ENCODE results near the gene SPATS2L.

SPATS2L gene

GRCh38 chr2:200351815-200352214 is 45.3 kb downstream of the SPATS2L start:
- no peak for DNase-seq (ENCODE audit: low read depth)

DNA sequence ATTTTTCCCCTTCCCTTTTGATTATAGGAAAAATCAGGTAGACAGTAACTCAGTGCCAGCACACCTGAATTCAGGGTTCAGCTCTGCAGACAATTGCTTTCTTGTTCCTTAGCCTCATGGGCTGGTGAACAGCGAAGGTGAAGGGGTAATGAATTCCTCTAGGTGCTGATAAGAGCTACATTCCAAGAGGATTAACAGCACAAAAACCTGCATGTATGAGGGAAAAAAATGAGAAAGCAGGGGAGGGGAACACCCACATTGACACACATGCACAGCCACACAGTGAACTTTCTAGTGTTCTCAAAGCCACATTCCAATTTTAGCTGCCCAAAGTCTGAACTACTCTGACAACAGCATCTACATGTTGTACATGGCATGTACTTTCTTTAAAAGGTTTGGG is 46.1 kb downstream of the SPATS2L start:
- peak; percentile 64 for DNase-seq (ENCODE audit: low read depth)

GRCh38 chr2:200353120-200353519 is 46.6 kb downstream of the SPATS2L start:
- DNase-seq (ENCODE audit: low read depth): peak; percentile 48

DNA sequence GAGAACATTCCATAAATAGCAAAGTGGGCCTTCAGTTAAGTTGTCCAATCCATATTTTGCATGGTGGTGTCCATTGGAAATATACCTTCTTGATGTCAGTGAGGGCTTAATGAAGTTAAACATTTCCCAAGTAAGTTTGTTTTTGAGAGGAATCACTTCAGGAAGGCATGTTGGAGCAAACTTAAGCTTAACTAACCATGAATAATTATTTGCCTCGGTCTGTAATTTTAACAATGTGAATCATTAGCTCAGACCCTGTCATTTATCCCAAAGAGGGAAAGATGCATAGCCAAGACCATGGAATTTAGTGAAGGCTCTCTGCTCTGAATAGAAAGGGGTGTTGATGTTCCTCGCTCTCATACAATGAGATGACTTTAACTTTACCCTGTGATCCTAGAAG is 47.4 kb downstream of the SPATS2L start:
- DNase-seq (ENCODE audit: low read depth): no peak

- no peak for DNase-seq (ENCODE audit: low read depth)
Observed at GRCh38 chr2:200354833-200355751, 48.6 kb downstream of the SPATS2L start.

GRCh38 chr2:200356321-200356720 is 49.8 kb downstream of the SPATS2L start:
- DNase-seq (ENCODE audit: low read depth): no peak

DNA sequence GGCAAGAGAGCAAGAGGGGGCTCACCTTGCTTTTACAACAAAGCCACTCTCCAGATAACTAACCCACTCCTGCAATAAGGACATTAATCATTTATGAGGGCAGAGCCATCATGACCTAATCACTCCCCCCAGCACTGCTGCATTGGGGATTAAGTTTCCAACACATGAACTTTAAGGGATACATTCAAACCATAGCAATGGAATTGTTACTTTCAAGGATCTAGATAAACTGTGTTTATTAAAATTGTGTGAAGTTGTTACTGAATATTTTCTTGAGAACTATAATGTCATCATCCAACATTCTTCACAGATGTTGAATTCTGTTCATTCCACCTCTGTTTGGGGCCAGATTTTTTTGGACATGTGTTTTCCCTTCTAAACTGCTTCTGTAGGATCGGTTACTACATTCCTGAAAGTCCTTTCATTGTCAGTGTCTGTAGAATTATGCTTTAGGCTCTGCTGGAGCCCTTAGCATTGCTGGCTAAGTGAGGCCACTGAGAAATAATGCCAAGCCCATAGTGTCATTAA is 50.4 kb downstream of the SPATS2L start:
- DNase-seq (ENCODE audit: low read depth): peak; percentile 94

- DNase-seq (ENCODE audit: low read depth): peak; percentile 48
Observed at GRCh38 chr2:200357845-200358244, 51.4 kb downstream of the SPATS2L start.

DNA sequence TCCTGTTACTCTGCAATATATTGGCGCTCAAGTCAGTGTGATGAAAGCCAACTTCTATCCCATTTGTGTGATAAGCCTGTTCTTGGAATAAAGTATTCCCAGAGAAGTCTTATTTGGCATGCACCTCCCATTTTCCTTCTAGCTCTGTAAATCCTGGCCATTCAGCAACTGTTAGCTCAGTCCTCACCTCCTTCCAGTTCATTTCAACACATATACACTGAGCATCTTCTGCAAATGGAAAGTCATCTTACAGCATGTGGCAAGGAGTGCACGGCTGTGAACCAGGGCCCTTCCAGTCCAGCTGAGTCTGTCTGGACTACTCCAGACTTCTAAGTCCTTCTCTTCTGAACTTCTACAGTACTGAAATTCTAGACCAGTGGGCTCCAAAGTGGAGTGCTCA is 53.1 kb downstream of the SPATS2L start:
- DNase-seq (ENCODE audit: low read depth): no peak

GRCh38 chr2:200360364-200360763 is 53.9 kb downstream of the SPATS2L start:
- no peak for DNase-seq (ENCODE audit: low read depth)

GRCh38 chr2:200362202-200362917 is 55.9 kb downstream of the SPATS2L start:
- no peak for DNase-seq (ENCODE audit: low read depth)

GRCh38 chr2:200363279-200363678 is 56.8 kb downstream of the SPATS2L start:
- DNase-seq (ENCODE audit: low read depth): no peak

- DNase-seq (ENCODE audit: low read depth): no peak
Observed at GRCh38 chr2:200364142-200364541, 57.6 kb downstream of the SPATS2L start.

- no peak for DNase-seq (ENCODE audit: low read depth)
Observed at GRCh38 chr2:200364620-200365019, 58.1 kb downstream of the SPATS2L start.

- no peak for DNase-seq (ENCODE audit: low read depth)
Observed at GRCh38 chr2:200365209-200365608, 58.7 kb downstream of the SPATS2L start.

DNA sequence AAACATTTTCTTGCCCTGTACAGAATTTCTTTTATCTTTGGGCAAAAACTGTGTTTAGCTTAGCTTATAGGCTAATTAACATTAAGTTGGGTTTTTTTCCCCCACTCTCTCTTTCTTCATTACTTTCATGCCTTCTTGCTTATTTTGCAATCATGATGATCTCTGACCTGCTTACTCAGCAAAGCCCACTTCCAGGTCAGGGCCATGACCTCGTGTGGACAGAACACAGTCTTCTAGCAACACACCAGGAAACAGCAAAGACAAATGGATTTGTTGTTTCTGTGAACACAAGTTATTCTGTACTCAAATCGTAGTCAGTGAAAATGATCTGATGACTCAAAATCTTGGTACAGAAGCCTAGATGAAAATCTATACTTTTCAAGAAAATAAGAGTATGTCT is 60.7 kb downstream of the SPATS2L start:
- DNase-seq (ENCODE audit: low read depth): no peak

DNA sequence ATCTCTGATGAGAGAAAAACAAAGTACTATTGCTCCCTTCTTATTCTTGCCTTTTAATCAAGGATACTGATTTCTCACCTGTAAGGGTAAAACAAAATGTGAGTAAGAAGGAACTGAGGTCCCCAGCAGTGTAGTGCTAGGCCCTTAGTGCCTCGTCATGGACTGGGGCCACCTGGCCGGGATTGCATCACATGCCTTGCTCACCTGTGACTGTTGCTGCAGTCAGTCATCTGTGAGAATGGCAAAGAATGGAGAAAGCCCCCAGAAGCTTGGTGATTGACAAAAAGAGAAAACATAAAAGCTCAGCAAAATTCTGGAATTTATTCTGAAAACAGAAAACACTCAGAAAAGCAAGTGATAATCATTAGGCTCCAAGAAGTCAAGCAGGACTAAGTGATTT is 63.4 kb downstream of the SPATS2L start:
- DNase-seq (ENCODE audit: low read depth): no peak

DNA sequence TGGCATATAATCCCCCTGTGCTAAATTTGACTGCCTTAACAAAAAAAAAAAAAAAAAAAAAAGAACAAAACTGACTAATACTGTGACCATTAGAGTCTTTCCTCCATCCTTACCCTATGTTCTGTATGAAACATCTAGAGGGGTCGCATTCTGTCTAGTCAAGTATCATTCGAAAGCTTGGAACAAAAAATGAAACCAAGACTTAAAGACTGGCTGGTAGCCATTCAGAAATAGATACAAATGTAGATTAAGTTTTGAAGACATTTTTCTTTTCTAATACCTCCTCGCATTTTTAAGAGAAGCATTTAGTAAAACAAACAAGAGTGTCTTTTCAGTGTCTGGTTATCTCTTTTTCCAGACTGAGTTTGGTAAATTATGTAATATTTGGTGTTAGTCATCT is 66.7 kb downstream of the SPATS2L start:
- DNase-seq (ENCODE audit: low read depth): no peak

DNA sequence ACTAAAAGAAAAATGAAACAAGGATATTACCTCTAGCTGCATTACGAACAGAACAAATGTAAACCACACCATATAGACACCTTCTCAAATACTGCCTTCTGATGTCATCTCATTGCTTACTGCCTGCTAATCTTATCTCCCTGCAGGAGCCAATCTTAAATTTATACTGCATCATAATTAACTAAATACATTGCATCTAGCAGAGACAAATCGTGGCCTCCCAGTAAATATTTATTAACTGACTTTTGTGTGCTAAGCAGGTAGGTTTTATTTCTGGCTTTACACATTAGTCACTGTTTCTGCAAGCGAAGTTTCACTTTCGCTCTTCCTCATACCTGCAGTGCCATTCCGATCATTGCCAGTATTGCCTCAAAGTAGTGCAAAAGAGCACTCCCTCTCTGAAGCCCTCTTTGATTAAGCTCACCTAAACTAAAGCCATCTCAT is 67.5 kb downstream of the SPATS2L start:
- no peak for DNase-seq (ENCODE audit: low read depth)

DNA sequence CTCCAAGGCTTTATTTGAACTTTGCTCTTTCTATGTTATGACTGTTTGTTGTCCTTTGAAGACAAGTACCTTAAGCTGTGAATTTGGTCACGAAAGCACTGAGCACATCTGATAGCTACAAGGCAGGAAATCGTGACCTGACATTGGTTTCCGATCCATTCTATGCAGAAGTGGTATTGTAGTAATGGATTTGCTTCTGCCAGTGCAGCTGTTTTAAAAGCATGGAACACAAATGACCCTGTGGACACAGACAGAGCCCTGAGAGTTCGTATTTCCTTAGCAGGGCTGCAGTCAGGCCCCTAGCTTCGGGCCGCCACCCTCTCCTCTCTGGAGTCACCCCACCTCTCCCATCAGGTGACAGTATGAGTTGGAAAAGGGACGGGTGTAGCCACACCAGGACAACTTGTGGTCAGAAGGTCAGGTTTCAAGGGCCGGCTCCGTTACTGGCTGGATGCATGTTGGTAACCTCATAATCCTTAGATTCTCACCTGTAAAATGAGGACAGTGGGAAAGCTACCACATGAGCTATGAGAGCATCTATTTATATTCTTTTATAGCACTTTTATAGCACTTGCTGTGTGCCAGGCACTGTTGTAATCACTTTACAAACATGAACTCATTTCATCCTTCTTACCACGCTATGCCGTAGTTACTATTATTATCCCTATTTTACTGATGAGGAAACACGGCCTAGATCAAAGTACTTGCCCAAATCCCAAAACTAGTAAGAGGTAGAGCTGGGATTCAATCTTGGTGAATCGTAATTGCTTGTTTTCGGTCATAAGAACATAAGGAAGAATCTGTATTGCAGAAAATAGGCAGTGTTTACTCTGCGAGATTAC is 70.2 kb downstream of the SPATS2L start:
- DNase-seq (ENCODE audit: low read depth): peak; percentile 50

DNA sequence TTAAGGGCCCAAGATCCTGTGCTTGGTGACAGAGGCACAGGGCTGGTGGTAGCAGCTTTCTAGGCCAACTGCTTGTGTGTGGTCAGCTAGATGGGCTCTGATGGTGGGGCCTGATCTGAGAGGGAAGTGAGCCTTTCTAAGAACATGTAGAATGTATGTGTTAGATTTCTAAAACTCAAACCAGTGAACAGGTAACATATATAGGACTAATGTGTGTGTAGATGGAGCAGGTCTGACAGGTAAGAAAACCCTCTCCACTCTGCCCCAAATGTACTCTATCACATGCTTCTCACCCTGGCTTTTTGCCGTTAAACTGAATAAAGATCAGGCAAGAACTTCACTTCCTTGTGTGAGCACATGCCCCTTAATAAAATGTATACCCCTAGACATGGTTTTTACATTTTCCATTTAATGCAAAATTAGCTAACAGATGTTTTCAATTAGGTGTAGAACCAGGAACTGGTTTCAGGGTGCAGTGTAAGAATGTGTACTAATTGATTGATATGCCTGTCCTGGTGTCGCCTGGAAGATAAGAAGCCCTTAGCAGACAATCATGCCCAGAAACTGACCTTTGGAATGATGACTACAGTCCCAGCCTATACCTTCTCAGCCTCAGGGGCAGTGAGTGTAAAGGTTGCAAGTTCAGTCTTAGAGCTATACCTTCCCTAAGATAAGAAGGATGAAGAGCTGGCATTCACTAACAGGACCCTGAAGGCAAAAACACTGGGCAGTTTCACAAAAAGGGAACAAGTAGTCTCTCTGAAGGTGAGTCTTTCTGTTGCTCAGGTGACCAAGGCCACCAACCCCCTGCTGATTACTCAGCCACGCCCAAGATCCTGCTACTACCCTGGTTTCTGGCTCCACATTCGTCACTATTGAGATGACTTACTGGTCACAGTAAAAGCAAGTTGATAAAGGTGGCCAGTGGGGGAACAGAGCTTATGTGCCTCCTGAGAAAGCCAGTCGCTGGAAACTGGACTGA is 71.2 kb downstream of the SPATS2L start:
- DNase-seq (ENCODE audit: low read depth): no peak

All from EH (cell line).